Thyroid gland (tissue), 4 donors: ENCODE measurements around the gene ZNF91.

Source experiments
- CTCF ChIP-seq, 6 experiments: fragments of 200-600 bp in 3 of 6; fragments of 450-650 bp in 3 of 6; sonication (generic) in 3 of 6; IDR thresholded peaks; one replicate each; pipeline ENCODE4 v1.5.1; 2016 to 2019; ENCODE audit warnings: antibody characterized with exemption in 6 of 6, mild to moderate bottlenecking in 2 of 6, inconsistent platforms in 1 of 6, moderate library complexity in 1 of 6
- POLR2A ChIP-seq, 2 donors: fragments of 450-650 bp; IDR thresholded peaks; one replicate each; pipeline ENCODE4 v1.6.1; 2017; ENCODE audit warnings: antibody characterized with exemption in 2 of 2, mild to moderate bottlenecking in 2 of 2, moderate library complexity in 1 of 2

GRCh38 chr19:23409392-23410048 is 14.2 kb upstream of the ZNF91 start:
- TF ChIP-seq CTCF (IDR thresholded peaks at IDR 0.05) (no peak), POLR2A (IDR thresholded peaks at IDR 0.05) (no peak)
